Body of pancreas (tissue), 4 donors: ENCODE measurements around the gene DESI2.

Experiments
- POLR2A ChIP-seq, 3 donors: fragments of 450-650 bp; IDR thresholded peaks; one replicate each; pipeline ENCODE4 v1.6.1; 2016; ENCODE audit warnings: antibody characterized with exemption in 3 of 3, mild to moderate bottlenecking in 2 of 3
- TF ChIP-seq, protein P1 (sequence below), 7 experiments: fragments of 450-650 bp in 4 of 7; fragments of 200-600 bp in 3 of 7; sonication (generic) in 3 of 7; IDR thresholded peaks; one replicate each; pipeline ENCODE4 v1.5.1; 2016 to 2019; ENCODE audit warnings: antibody characterized with exemption in 7 of 7

- TF ChIP-seq, protein P1, sequence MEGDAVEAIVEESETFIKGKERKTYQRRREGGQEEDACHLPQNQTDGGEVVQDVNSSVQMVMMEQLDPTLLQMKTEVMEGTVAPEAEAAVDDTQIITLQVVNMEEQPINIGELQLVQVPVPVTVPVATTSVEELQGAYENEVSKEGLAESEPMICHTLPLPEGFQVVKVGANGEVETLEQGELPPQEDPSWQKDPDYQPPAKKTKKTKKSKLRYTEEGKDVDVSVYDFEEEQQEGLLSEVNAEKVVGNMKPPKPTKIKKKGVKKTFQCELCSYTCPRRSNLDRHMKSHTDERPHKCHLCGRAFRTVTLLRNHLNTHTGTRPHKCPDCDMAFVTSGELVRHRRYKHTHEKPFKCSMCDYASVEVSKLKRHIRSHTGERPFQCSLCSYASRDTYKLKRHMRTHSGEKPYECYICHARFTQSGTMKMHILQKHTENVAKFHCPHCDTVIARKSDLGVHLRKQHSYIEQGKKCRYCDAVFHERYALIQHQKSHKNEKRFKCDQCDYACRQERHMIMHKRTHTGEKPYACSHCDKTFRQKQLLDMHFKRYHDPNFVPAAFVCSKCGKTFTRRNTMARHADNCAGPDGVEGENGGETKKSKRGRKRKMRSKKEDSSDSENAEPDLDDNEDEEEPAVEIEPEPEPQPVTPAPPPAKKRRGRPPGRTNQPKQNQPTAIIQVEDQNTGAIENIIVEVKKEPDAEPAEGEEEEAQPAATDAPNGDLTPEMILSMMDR (IDR thresholded peaks at IDR 0.05): no peak
- no peak for TF ChIP-seq POLR2A (IDR thresholded peaks at IDR 0.05)
Observed at GRCh38 chr1:244674446-244674845, 21.5 kb downstream of the DESI2 start.
